HG03045 (cell line): ENCODE data around the gene KCNQ2.

Experiments
- ATAC-seq: cut with Tn5 transposase; IDR thresholded peaks from one replicate; pipeline ENCODE4 v1.9.1; 2021; ENCODE audit warnings: mild to moderate bottlenecking, moderate library complexity; ENCODE audit not compliant: unreplicated experiment

KCNQ2 gene

GRCh38 chr20:63501818-63502670 is 29.6 kb upstream of the KCNQ2 start:
- ATAC-seq = no peak

- no peak for ATAC-seq
These were observed 28.7 kb upstream of the KCNQ2 start for GRCh38 chr20:63500902-63501817.

GRCh38 chr20:63500151-63500901 is 27.9 kb upstream of the KCNQ2 start:
- ATAC-seq = no peak

GRCh38 chr20:63499338-63499969 is 27.0 kb upstream of the KCNQ2 start:
- no peak for ATAC-seq

GRCh38 chr20:63498960-63499337 is 26.5 kb upstream of the KCNQ2 start, which contains the start of gene EEF1A2:
Gene EEF1A2 (minus strand): TSS chr20:63499083. CDS start chr20:63497763, 1,320 bp downstream.
- ATAC-seq = no peak

GRCh38 chr20:63497946-63498935 is 25.8 kb upstream of the KCNQ2 start:
- ATAC-seq = no peak

- no peak for ATAC-seq
These were observed 24.9 kb upstream of the KCNQ2 start for GRCh38 chr20:63497138-63497945.

GRCh38 chr20:63496596-63497120 is 24.2 kb upstream of the KCNQ2 start:
- ATAC-seq = no peak

GRCh38 chr20:63495741-63496595 is 23.5 kb upstream of the KCNQ2 start:
- no peak for ATAC-seq

GRCh38 chr20:63495167-63495720 is 22.8 kb upstream of the KCNQ2 start:
- ATAC-seq = no peak

GRCh38 chr20:63494420-63495166 is 22.1 kb upstream of the KCNQ2 start:
- ATAC-seq = no peak

GRCh38 chr20:63494084-63494419 is 21.6 kb upstream of the KCNQ2 start:
- ATAC-seq = no peak

- ATAC-seq = no peak
These were observed 21.1 kb upstream of the KCNQ2 start for GRCh38 chr20:63493563-63494020.

- ATAC-seq = no peak
These were observed 20.5 kb upstream of the KCNQ2 start for GRCh38 chr20:63492982-63493381.

- no peak for ATAC-seq
These were observed 20.1 kb upstream of the KCNQ2 start for GRCh38 chr20:63492518-63492917.

- ATAC-seq = no peak
These were observed 19.3 kb upstream of the KCNQ2 start for GRCh38 chr20:63491635-63492230.
